Body of pancreas (tissue), 4 donors: ENCODE measurements around the gene CLEC16A.

Experiments used
- POLR2A ChIP-seq, 3 donors: fragments of 450-650 bp; IDR thresholded peaks; one replicate each; pipeline ENCODE4 v1.6.1; 2016; ENCODE audit warnings: antibody characterized with exemption in 3 of 3, mild to moderate bottlenecking in 2 of 3
- TF ChIP-seq, protein P1 (sequence below), 7 experiments: fragments of 450-650 bp in 4 of 7; fragments of 200-600 bp in 3 of 7; sonication (generic) in 3 of 7; IDR thresholded peaks; one replicate each; pipeline ENCODE4 v1.5.1; 2016 to 2019; ENCODE audit warnings: antibody characterized with exemption in 7 of 7

DNA sequence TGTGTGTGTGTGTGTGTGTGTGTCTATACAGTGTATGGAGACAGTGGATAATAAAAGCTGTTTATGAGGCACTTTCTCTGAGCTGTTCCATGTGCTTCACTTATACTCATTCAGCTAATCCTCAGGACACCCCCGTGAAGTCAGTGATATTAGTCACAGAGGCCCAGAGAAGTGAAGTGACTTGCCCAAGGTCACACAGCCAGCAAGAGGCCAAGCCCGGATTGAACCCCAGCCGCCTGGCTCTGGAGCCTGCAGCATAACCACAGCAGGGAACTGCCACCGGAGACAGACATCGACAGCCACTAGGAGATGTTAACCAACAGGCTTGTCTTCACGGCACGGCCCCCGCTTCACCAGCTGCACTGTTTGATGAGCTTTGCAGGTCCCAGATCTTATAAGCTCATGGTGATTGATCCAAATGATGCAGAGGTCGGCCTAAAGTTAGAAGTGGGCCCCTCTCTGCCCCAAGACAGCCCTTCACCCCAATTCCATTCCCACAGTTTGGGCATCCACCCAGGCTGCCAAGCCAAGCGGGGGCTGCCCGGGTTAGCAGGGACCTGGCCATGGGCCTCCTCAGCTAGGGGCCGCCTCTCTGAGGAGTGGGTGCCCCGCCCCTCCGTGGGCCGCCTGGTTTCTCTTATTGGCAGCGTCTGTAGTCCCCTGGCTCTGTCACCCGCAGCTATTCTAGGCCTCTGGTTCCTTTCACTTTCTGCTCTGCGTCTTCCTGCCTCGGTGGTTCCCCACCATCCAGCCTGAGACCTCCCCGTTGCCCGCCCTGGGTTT lies 280.7 kb downstream of the CLEC16A start:
- TF ChIP-seq, protein P1, sequence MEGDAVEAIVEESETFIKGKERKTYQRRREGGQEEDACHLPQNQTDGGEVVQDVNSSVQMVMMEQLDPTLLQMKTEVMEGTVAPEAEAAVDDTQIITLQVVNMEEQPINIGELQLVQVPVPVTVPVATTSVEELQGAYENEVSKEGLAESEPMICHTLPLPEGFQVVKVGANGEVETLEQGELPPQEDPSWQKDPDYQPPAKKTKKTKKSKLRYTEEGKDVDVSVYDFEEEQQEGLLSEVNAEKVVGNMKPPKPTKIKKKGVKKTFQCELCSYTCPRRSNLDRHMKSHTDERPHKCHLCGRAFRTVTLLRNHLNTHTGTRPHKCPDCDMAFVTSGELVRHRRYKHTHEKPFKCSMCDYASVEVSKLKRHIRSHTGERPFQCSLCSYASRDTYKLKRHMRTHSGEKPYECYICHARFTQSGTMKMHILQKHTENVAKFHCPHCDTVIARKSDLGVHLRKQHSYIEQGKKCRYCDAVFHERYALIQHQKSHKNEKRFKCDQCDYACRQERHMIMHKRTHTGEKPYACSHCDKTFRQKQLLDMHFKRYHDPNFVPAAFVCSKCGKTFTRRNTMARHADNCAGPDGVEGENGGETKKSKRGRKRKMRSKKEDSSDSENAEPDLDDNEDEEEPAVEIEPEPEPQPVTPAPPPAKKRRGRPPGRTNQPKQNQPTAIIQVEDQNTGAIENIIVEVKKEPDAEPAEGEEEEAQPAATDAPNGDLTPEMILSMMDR (IDR thresholded peaks at IDR 0.05), result no peak
- no peak for TF ChIP-seq POLR2A (IDR thresholded peaks at IDR 0.05)
